ENCODE measurements around the gene TRPV3.
"Not testable (repeated sequence)": the region's sequence is repeated elsewhere in the genome, so short reads cannot be mapped to it uniquely, and the experiment has no call there.

TRPV3 gene

GRCh38 chr17:3514873-3515272 lies 42.7 kb downstream of the TRPV3 start:
- no peak overlapping the region for H3K4me3 ChIP-seq (ENCODE audit: low read length)
- H3K4me1 ChIP-seq (ENCODE audit: insufficient read depth, low read length): peaks cover 16% of the 10 kb centered on the region
- H3K27me3 ChIP-seq (ENCODE audit: insufficient read depth, low read length): no peaks in the 10 kb centered on the region
- H3K9me3 ChIP-seq (ENCODE audit: low read length): peaks cover 3% of the 10 kb centered on the region
- H2AFZ ChIP-seq (ENCODE audit: low read depth, low read length): no peak overlapping the region
- H3K36me3 ChIP-seq (ENCODE audit: insufficient read depth, low read length): no peaks in the 10 kb centered on the region

GRCh38 chr17:3514167-3514566 lies 43.4 kb downstream of the TRPV3 start:
- H3K4me1 ChIP-seq (ENCODE audit: insufficient read depth, low read length): peaks cover 16% of the 10 kb centered on the region
- not testable (repeated sequence) for H2AFZ ChIP-seq (ENCODE audit: low read depth, low read length); H3K9me3 ChIP-seq (ENCODE audit: low read length); H3K36me3 ChIP-seq (ENCODE audit: insufficient read depth, low read length); H3K27me3 ChIP-seq (ENCODE audit: insufficient read depth, low read length); H3K4me3 ChIP-seq (ENCODE audit: low read length)

GRCh38 chr17:3513305-3514035 lies 44.1 kb downstream of the TRPV3 start:
- no peak overlapping the region for H2AFZ ChIP-seq (ENCODE audit: low read depth, low read length)
- H3K36me3 ChIP-seq (ENCODE audit: insufficient read depth, low read length): no peaks in the 10 kb centered on the region
- H3K4me1 ChIP-seq (ENCODE audit: insufficient read depth, low read length): peaks cover 16% of the 10 kb centered on the region
- peaks cover 3% of the 10 kb centered on the region for H3K9me3 ChIP-seq (ENCODE audit: low read length)
- H3K4me3 ChIP-seq (ENCODE audit: low read length): no peak overlapping the region
- H3K27me3 ChIP-seq (ENCODE audit: insufficient read depth, low read length): no peaks in the 10 kb centered on the region

- no peaks in the 10 kb centered on the region for H3K36me3 ChIP-seq (ENCODE audit: insufficient read depth, low read length)
- H3K27me3 ChIP-seq (ENCODE audit: insufficient read depth, low read length): no peaks in the 10 kb centered on the region
- H3K9me3 ChIP-seq (ENCODE audit: low read length): no peaks in the 10 kb centered on the region
- H3K4me1 ChIP-seq (ENCODE audit: insufficient read depth, low read length): peaks cover 16% of the 10 kb centered on the region
- H3K4me3 ChIP-seq (ENCODE audit: low read length): no peak overlapping the region
- no peak overlapping the region for H2AFZ ChIP-seq (ENCODE audit: low read depth, low read length)
These were observed 45.0 kb downstream of the TRPV3 start for GRCh38 chr17:3512505-3513171.

- Histone ChIP-seq H3K9me3 (ENCODE audit: low read length) (no peaks in the 10 kb centered on the region), H3K4me1 (ENCODE audit: insufficient read depth, low read length) (peaks cover 16% of the 10 kb centered on the region), H3K27me3 (ENCODE audit: insufficient read depth, low read length) (no peaks in the 10 kb centered on the region), H3K4me3 (ENCODE audit: low read length) (no peak overlapping the region), H2AFZ (ENCODE audit: low read depth, low read length) (no peak overlapping the region), H3K36me3 (ENCODE audit: insufficient read depth, low read length) (no peaks in the 10 kb centered on the region)
These were observed 45.6 kb downstream of the TRPV3 start for GRCh38 chr17:3511852-3512504.

GRCh38 chr17:3510090-3510489 lies 47.5 kb downstream of the TRPV3 start:
- H3K4me1 ChIP-seq (ENCODE audit: insufficient read depth, low read length): peaks cover 16% of the 10 kb centered on the region
- no peaks in the 10 kb centered on the region for H3K36me3 ChIP-seq (ENCODE audit: insufficient read depth, low read length)
- no peaks in the 10 kb centered on the region for H3K9me3 ChIP-seq (ENCODE audit: low read length)
- no peaks in the 10 kb centered on the region for H3K27me3 ChIP-seq (ENCODE audit: insufficient read depth, low read length)
- H2AFZ ChIP-seq (ENCODE audit: low read depth, low read length): no peak overlapping the region
- H3K4me3 ChIP-seq (ENCODE audit: low read length): no peak overlapping the region

GRCh38 chr17:3507869-3508268 lies 49.7 kb downstream of the TRPV3 start:
- Histone ChIP-seq H3K36me3 (ENCODE audit: insufficient read depth, low read length) (no peaks in the 10 kb centered on the region), H3K27me3 (ENCODE audit: insufficient read depth, low read length) (no peaks in the 10 kb centered on the region), H2AFZ (ENCODE audit: low read depth, low read length) (no peak overlapping the region), H3K4me3 (ENCODE audit: low read length) (no peak overlapping the region), H3K9me3 (ENCODE audit: low read length) (no peaks in the 10 kb centered on the region), H3K4me1 (ENCODE audit: insufficient read depth, low read length) (peaks cover 11% of the 10 kb centered on the region)

- Histone ChIP-seq H3K4me1 (ENCODE audit: insufficient read depth, low read length) (peaks cover 3% of the 10 kb centered on the region), H2AFZ (ENCODE audit: low read depth, low read length) (no peak overlapping the region), H3K4me3 (ENCODE audit: low read length) (no peak overlapping the region), H3K27me3 (ENCODE audit: insufficient read depth, low read length) (no peaks in the 10 kb centered on the region), H3K36me3 (ENCODE audit: insufficient read depth, low read length) (no peaks in the 10 kb centered on the region), H3K9me3 (ENCODE audit: low read length) (no peaks in the 10 kb centered on the region)
These were observed 50.5 kb downstream of the TRPV3 start for GRCh38 chr17:3507071-3507470.

- Histone ChIP-seq H3K4me3 (ENCODE audit: low read length) (no peak overlapping the region), H3K27me3 (ENCODE audit: insufficient read depth, low read length) (no peaks in the 10 kb centered on the region), H3K9me3 (ENCODE audit: low read length) (peaks cover 4% of the 10 kb centered on the region), H3K4me1 (ENCODE audit: insufficient read depth, low read length) (no peaks in the 10 kb centered on the region), H2AFZ (ENCODE audit: low read depth, low read length) (no peak overlapping the region), H3K36me3 (ENCODE audit: insufficient read depth, low read length) (no peaks in the 10 kb centered on the region)
These were observed 51.6 kb downstream of the TRPV3 start for GRCh38 chr17:3506054-3506453.

GRCh38 chr17:3505008-3505407 lies 52.6 kb downstream of the TRPV3 start:
- no peaks in the 10 kb centered on the region for H3K27me3 ChIP-seq (ENCODE audit: insufficient read depth, low read length)
- H3K36me3 ChIP-seq (ENCODE audit: insufficient read depth, low read length): no peaks in the 10 kb centered on the region
- H2AFZ ChIP-seq (ENCODE audit: low read depth, low read length): no peak overlapping the region
- peaks cover 7% of the 10 kb centered on the region for H3K9me3 ChIP-seq (ENCODE audit: low read length)
- H3K4me1 ChIP-seq (ENCODE audit: insufficient read depth, low read length): no peaks in the 10 kb centered on the region
- H3K4me3 ChIP-seq (ENCODE audit: low read length): no peak overlapping the region

GRCh38 chr17:3503285-3503684 lies 54.3 kb downstream of the TRPV3 start:
- Histone ChIP-seq H3K9me3 (ENCODE audit: low read length) (peaks cover 7% of the 10 kb centered on the region), H3K27me3 (ENCODE audit: insufficient read depth, low read length) (no peaks in the 10 kb centered on the region), H3K4me3 (ENCODE audit: low read length) (no peak overlapping the region), H3K4me1 (ENCODE audit: insufficient read depth, low read length) (no peaks in the 10 kb centered on the region), H2AFZ (ENCODE audit: low read depth, low read length) (no peak overlapping the region), H3K36me3 (ENCODE audit: insufficient read depth, low read length) (no peaks in the 10 kb centered on the region)

- no peaks in the 10 kb centered on the region for H3K27me3 ChIP-seq (ENCODE audit: insufficient read depth, low read length)
- no peaks in the 10 kb centered on the region for H3K4me1 ChIP-seq (ENCODE audit: insufficient read depth, low read length)
- H3K36me3 ChIP-seq (ENCODE audit: insufficient read depth, low read length): no peaks in the 10 kb centered on the region
- no peak overlapping the region for H2AFZ ChIP-seq (ENCODE audit: low read depth, low read length)
- peaks cover 7% of the 10 kb centered on the region for H3K9me3 ChIP-seq (ENCODE audit: low read length)
- H3K4me3 ChIP-seq (ENCODE audit: low read length): no peak overlapping the region
These were observed 55.1 kb downstream of the TRPV3 start for GRCh38 chr17:3502466-3502865.

GRCh38 chr17:3501344-3501743 lies 56.3 kb downstream of the TRPV3 start:
- Histone ChIP-seq H3K27me3 (ENCODE audit: insufficient read depth, low read length) (peaks cover 2% of the 10 kb centered on the region), H3K4me3 (ENCODE audit: low read length) (no peak overlapping the region), H2AFZ (ENCODE audit: low read depth, low read length) (no peak overlapping the region), H3K9me3 (ENCODE audit: low read length) (peaks cover 7% of the 10 kb centered on the region), H3K4me1 (ENCODE audit: insufficient read depth, low read length) (no peaks in the 10 kb centered on the region), H3K36me3 (ENCODE audit: insufficient read depth, low read length) (no peaks in the 10 kb centered on the region)

All from neuron (in vitro differentiated cells).